ENCODE data around the gene ATG12.
"Not testable (repeated sequence)": the region's sequence is repeated elsewhere in the genome, so short reads cannot be mapped to it uniquely, and the experiment has no call there.

The ATG12 gene

GRCh38 chr5:115842089-115842935 is 947 bp upstream of the ATG12 start:
- peak; percentile 75 for DNase-seq

GRCh38 chr5:115840873-115841272 is 492 bp downstream of the ATG12 start:
- DNase-seq = no peak

- peak; percentile 54 for DNase-seq
Measured at GRCh38 chr5:115838885-115839518, 2.4 kb downstream of the ATG12 start.

- DNase-seq = no peak
Measured at GRCh38 chr5:115835481-115835880, 5.9 kb downstream of the ATG12 start.

- DNase-seq = no peak
Measured at GRCh38 chr5:115831163-115831768, 10.1 kb downstream of the ATG12 start.

GRCh38 chr5:115829913-115830312 is 11.5 kb downstream of the ATG12 start:
- DNase-seq = no peak

- DNase-seq = no peak
Measured at GRCh38 chr5:115825948-115826347, 15.4 kb downstream of the ATG12 start.

- not testable (repeated sequence) for DNase-seq
Measured at GRCh38 chr5:115824983-115825382, 16.4 kb downstream of the ATG12 start.

- DNase-seq = no peak
Measured at GRCh38 chr5:115820846-115821245, 20.5 kb downstream of the ATG12 start.

GRCh38 chr5:115818821-115819220 is 22.5 kb downstream of the ATG12 start:
- no peak for DNase-seq

GRCh38 chr5:115817386-115817785 is 24.0 kb downstream of the ATG12 start:
- DNase-seq = no peak

- DNase-seq = no peak
Measured at GRCh38 chr5:115816226-115817081, 24.9 kb downstream of the ATG12 start, which contains the start of gene CDO1. Gene CDO1 (minus strand): TSS chr5:115816659. CDS start chr5:115816397, 262 bp downstream.

GRCh38 chr5:115815693-115816225 is 25.6 kb downstream of the ATG12 start:
- DNase-seq = no peak

GRCh38 chr5:115815006-115815692 is 26.2 kb downstream of the ATG12 start:
- no peak for DNase-seq

- no peak for DNase-seq
Measured at GRCh38 chr5:115813719-115814118, 27.6 kb downstream of the ATG12 start.

GRCh38 chr5:115812372-115812771 is 29.0 kb downstream of the ATG12 start:
- DNase-seq = no peak

GRCh38 chr5:115811406-115811805 is 30.0 kb downstream of the ATG12 start:
- DNase-seq = no peak

- no peak for DNase-seq
Measured at GRCh38 chr5:115810761-115811160, 30.6 kb downstream of the ATG12 start.

GRCh38 chr5:115809946-115810345 is 31.4 kb downstream of the ATG12 start:
- DNase-seq = no peak

- DNase-seq = not testable (repeated sequence)
Measured at GRCh38 chr5:115808066-115808465, 33.3 kb downstream of the ATG12 start.

GRCh38 chr5:115807654-115808052 is 33.7 kb downstream of the ATG12 start:
- DNase-seq = no peak

Measured in NCI-H1436 (cell line).